Endothelial cell of umbilical vein (primary cell): ENCODE data around the gene MBLAC1. TPM values are rescaled to one million over a fixed set of nuclear protein-coding genes. Genes with fewer than 3 reads are reported as not detected.

Experiments
- BruUV-seq: library from RNA; stranded (reverse); fragments of 400-500 nt; replicated peaks from 2 replicates; lab custom pipeline; 2021; lab: Mats Ljungman, UMichigan
- CTCF ChIA-PET: fragments of 300-600, 350-600 bp; sonication (Branson Sonifier 250); formaldehyde crosslinking; loops from one replicate; lab custom pipeline; 2021; ENCODE audit warnings: antibody characterized with exemption, inconsistent platforms; lab: Charles Lee
- POLR2A ChIA-PET: fragments of 300-600, 350-600 bp; sonication (Branson Sonifier 250); formaldehyde crosslinking; loops from one replicate; lab custom pipeline; 2021; ENCODE audit warnings: antibody characterized with exemption, inconsistent platforms; lab: Charles Lee
- DNase-seq: peaks from one replicate; pipeline ENCODE4 v3.0.0-alpha.2; 2011; ENCODE audit warnings: low read depth, low spot score
- FAIRE-seq: peaks from 2 replicates; lab custom pipeline; 2011; peaks lifted over from hg19 to GRCh38; lab: Jason Lieb, UNC
- H2AFZ ChIP-seq: 2 replicates; pipeline ENCODE4 v1.6.0; 2012; ENCODE audit warnings: low read depth, low read length, control low read depth, inconsistent platforms
- H3K27ac ChIP-seq: 2 replicates; pipeline ENCODE4 v1.5.1; 2011; ENCODE audit warnings: low read depth, mild to moderate bottlenecking, control low read depth, low read length, moderate library complexity; ENCODE audit not compliant: insufficient read depth
- H3K27me3 ChIP-seq, 2 experiments: 2 replicates each; pipeline versions ENCODE4 v1.6.0 to v1.6.1; 2011; ENCODE audit warnings: low read length in 2 of 2, mixed read lengths in 1 of 2; ENCODE audit not compliant: control insufficient read depth in 2 of 2, insufficient read depth in 2 of 2
- H3K36me3 ChIP-seq, 2 experiments: 2 replicates in 1 of 2; 3 replicates in 1 of 2; pipeline ENCODE4 v1.5.1; 2011; ENCODE audit warnings: low read length in 2 of 2, mild to moderate bottlenecking in 1 of 2, moderate library complexity in 1 of 2; ENCODE audit not compliant: control insufficient read depth in 2 of 2, insufficient read depth in 2 of 2; ENCODE audit errors: extremely low read depth in 1 of 2
- H3K4me1 ChIP-seq: 3 replicates; pipeline ENCODE4 v1.5.1; 2011; ENCODE audit warnings: mild to moderate bottlenecking, low read length; ENCODE audit not compliant: control insufficient read depth, insufficient read depth; ENCODE audit errors: extremely low read depth
- H3K4me2 ChIP-seq: 2 replicates; pipeline ENCODE4 v1.6.1; 2011; ENCODE audit warnings: low read length, control low read depth, mixed read lengths; ENCODE audit not compliant: insufficient read depth
- H3K4me3 ChIP-seq, 3 experiments: fragments of 200-600 bp in 1 of 3; sonication (generic), shearing (Covaris generic) in 1 of 3; replicated peaks in 1 of 3; 2 replicates each; pipeline ENCODE4 v1.5.1; 2011 to 2016; ENCODE audit warnings: control low read depth in 3 of 3, low read length in 3 of 3, mild to moderate bottlenecking in 2 of 3, inconsistent platforms in 1 of 3, low read depth in 1 of 3, moderate library complexity in 1 of 3; ENCODE audit not compliant: insufficient read depth in 1 of 3
- H3K79me2 ChIP-seq: 2 replicates; pipeline ENCODE4 v1.6.0; 2012; ENCODE audit warnings: low read length, inconsistent platforms; ENCODE audit not compliant: control insufficient read depth, insufficient read depth
- H3K9ac ChIP-seq: replicated peaks from 2 replicates; pipeline ENCODE3; 2011; ENCODE audit warnings: low read length, control low read depth; ENCODE audit not compliant: insufficient read depth; ENCODE audit errors: extremely low read depth
- H3K9me1 ChIP-seq: replicated peaks from 3 replicates; pipeline ENCODE4 v1.6.0; 2011; ENCODE audit warnings: mild to moderate bottlenecking, low read length; ENCODE audit not compliant: control insufficient read depth, insufficient read depth; ENCODE audit errors: extremely low read depth
- H3K9me3 ChIP-seq: replicated peaks from 2 replicates; pipeline ENCODE4 v1.5.1; 2012; ENCODE audit warnings: low read length, inconsistent platforms; ENCODE audit not compliant: control insufficient read depth, insufficient read depth
- H4K20me1 ChIP-seq: replicated peaks from 2 replicates; pipeline ENCODE3; 2011; ENCODE audit warnings: mild to moderate bottlenecking, low read length; ENCODE audit not compliant: control insufficient read depth, insufficient read depth; ENCODE audit errors: extremely low read depth
- EZH2 ChIP-seq: IDR thresholded peaks from 2 replicates; pipeline ENCODE4 v1.6.1; 2012; ENCODE audit warnings: borderline replicate concordance, low read depth, mild to moderate bottlenecking, moderate library complexity, low read length, inconsistent platforms; ENCODE audit not compliant: severe bottlenecking
- FOS ChIP-seq: IDR thresholded peaks from 2 replicates; pipeline ENCODE4 v1.6.1; 2011; ENCODE audit warnings: mild to moderate bottlenecking, low read length, moderate library complexity, borderline replicate concordance; ENCODE audit not compliant: insufficient read depth
- GATA2 ChIP-seq: IDR thresholded peaks from 2 replicates; pipeline ENCODE4 v1.7.0; 2011; ENCODE audit warnings: low read depth, mild to moderate bottlenecking, moderate library complexity, mixed read lengths, low read length; ENCODE audit not compliant: insufficient read length, insufficient read depth
- JUN ChIP-seq: IDR thresholded peaks from 2 replicates; pipeline ENCODE4 v1.6.1; 2011; ENCODE audit warnings: borderline replicate concordance, low read depth; ENCODE audit not compliant: insufficient read length, insufficient read depth
- MYC ChIP-seq: IDR thresholded peaks from one replicate; pipeline ENCODE4 v1.6.1; 2011; ENCODE audit warnings: mild to moderate bottlenecking, low read depth, low read length
- POLR2A ChIP-seq: IDR thresholded peaks from 2 replicates; pipeline ENCODE4 v1.6.1; 2012; ENCODE audit warnings: low read depth, mild to moderate bottlenecking, control low read depth, low read length
- POLR2AphosphoS5 ChIP-seq: IDR thresholded peaks from 2 replicates; pipeline ENCODE4 v1.6.1; 2012; ENCODE audit warnings: low read depth, mild to moderate bottlenecking, control low read depth, low read length, moderate library complexity; ENCODE audit not compliant: insufficient read depth
- dilution Hi-C: fragments of 300-500 bp; cut with MboI; formaldehyde crosslinking; loops from one replicate; pipeline ENCODE4 v1.15.0; 2019; ENCODE audit warnings: low sequenced_read_pairs; ENCODE audit not compliant: extremely low pct_ligation_motif_present
- intact Hi-C: fragments of 100-400 bp; cut with micrococcal nuclease; formaldehyde crosslinking; loops from one replicate; pipeline ENCODE4 v1.10.0; 2022
- polyA plus RNA-seq, 4 experiments: library from polyadenylated mRNA; depleted of rRNA in 3 of 4; stranded (reverse) in 3 of 4; unstranded in 1 of 4; fragments of >200 nt; gene quantifications; 2 replicates each; pipeline versions ENCODE4 v1.2.1 to v1.2.3, GENCODE V29; 2011 to 2012; ENCODE audit warnings: missing spikeins in 1 of 4
- total RNA-seq: library from RNA; stranded (reverse); gene quantifications from 2 replicates; pipeline ENCODE4 v1.2.3, GENCODE V29; 2021
- TF ChIP-seq, protein P1 (sequence below): IDR thresholded peaks from 2 replicates; pipeline ENCODE4 v1.6.1; 2011; ENCODE audit not compliant: insufficient read depth, insufficient read length
- TF ChIP-seq, protein P2 (sequence below), 2 donors: IDR thresholded peaks; 1 replicate in 1 of 2; 2 replicates in 1 of 2; pipeline ENCODE4 v1.5.1; 2011; ENCODE audit warnings: low read length in 2 of 2, mild to moderate bottlenecking in 2 of 2, moderate library complexity in 2 of 2, control low read depth in 1 of 2, inconsistent platforms in 1 of 2, low read depth in 1 of 2; ENCODE audit not compliant: insufficient read depth in 1 of 2; ENCODE audit errors: extremely low read depth in 1 of 2

Gene MBLAC1
- total and polyA plus RNA-seq, 2 donors (not counting 3 experiments of a cell fraction or from before 2014, with no cell fraction given): 1.8 to 2.1 TPM

- Histone ChIP-seq H3K27ac (no peak overlapping the region), H3K27me3 (no peaks in the 10 kb centered on the region), H3K36me3 (peaks cover 30 to 45% of the 10 kb centered on the region in 2 experiments), H3K4me2 (no peak overlapping the region), H3K9ac (no peak overlapping the region), H3K79me2 (peaks cover 42% of the 10 kb centered on the region), H3K9me3 (peaks cover 6% of the 10 kb centered on the region), H2AFZ (no peak overlapping the region), H3K4me3 (no peak overlapping the region), H3K9me1 (no peaks in the 10 kb centered on the region), H3K4me1 (peaks cover 8% of the 10 kb centered on the region), H4K20me1 (no peaks in the 10 kb centered on the region)
- DNase-seq: no peak
- CTCF ChIA-PET: no interaction called here
- intact Hi-C loops: no loop called here
- TF ChIP-seq GATA2 (no peak), FOS (no peak), POLR2AphosphoS5 (no peak), EZH2 (no peak), MYC (no peak), POLR2A (no peak), JUN (no peak)
- TF ChIP-seq, protein P1, sequence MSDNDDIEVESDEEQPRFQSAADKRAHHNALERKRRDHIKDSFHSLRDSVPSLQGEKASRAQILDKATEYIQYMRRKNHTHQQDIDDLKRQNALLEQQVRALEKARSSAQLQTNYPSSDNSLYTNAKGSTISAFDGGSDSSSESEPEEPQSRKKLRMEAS: no peak
- TF ChIP-seq, protein P2, sequence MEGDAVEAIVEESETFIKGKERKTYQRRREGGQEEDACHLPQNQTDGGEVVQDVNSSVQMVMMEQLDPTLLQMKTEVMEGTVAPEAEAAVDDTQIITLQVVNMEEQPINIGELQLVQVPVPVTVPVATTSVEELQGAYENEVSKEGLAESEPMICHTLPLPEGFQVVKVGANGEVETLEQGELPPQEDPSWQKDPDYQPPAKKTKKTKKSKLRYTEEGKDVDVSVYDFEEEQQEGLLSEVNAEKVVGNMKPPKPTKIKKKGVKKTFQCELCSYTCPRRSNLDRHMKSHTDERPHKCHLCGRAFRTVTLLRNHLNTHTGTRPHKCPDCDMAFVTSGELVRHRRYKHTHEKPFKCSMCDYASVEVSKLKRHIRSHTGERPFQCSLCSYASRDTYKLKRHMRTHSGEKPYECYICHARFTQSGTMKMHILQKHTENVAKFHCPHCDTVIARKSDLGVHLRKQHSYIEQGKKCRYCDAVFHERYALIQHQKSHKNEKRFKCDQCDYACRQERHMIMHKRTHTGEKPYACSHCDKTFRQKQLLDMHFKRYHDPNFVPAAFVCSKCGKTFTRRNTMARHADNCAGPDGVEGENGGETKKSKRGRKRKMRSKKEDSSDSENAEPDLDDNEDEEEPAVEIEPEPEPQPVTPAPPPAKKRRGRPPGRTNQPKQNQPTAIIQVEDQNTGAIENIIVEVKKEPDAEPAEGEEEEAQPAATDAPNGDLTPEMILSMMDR (IDR thresholded peaks at IDR 0.05; ENCODE audit: extremely low read depth in 1 of 2, insufficient read depth in 1 of 2, low read depth in 1 of 2, low read length in 2 of 2): no peak
- dilution Hi-C loops: no loop called here
- POLR2A ChIA-PET: no interaction called here
- FAIRE-seq: no peak
- BruUV-seq: no TSS peak
These were observed 49.6 kb upstream of the MBLAC1 start for GRCh38 chr7:100077205-100077604.
